ENCODE results near the gene TMEM143.

- TF ChIP-seq CTCF (IDR thresholded peaks at IDR 0.05; ENCODE audit: low read depth, low read length, missing input control) (peak; percentile 72), GABPA (IDR thresholded peaks at IDR 0.05 in 1 of 2, conservative IDR thresholded peaks at IDR 0.05 in 1 of 2) (no peak), RAD21 (IDR thresholded peaks at IDR 0.05) (peak; percentile 58 to 79), MAX (IDR thresholded peaks at IDR 0.05) (no peak), REST (IDR thresholded peaks at IDR 0.05) (no peak), SP1 (IDR thresholded peaks at IDR 0.05) (no peak), ATF3 (IDR thresholded peaks at IDR 0.05) (no peak), ZBTB33 (IDR thresholded peaks at IDR 0.05) (no peak)
These were observed 12.4 kb downstream of the TMEM143 start for GRCh38 chr19:48351341-48351752.
